Measurements from ENCODE around the gene CHRNB1.
A peak's percentile ranks its signal among the peaks of the same experiment; 100 is the strongest.

GRCh38 chr17:7435676-7436555 lies 8.9 kb upstream of the CHRNB1 start:
- TF ChIP-seq CTCF (IDR thresholded peaks at IDR 0.05), result peak in 3 of 12 donors; percentile 21 to 30 (median 26)
- peak in 1 of 2 donors; percentile 11 for TF ChIP-seq POLR2A (IDR thresholded peaks at IDR 0.05)

Data from heart left ventricle (tissue), 13 donors.